HG02981 (cell line): Measurements from ENCODE around the gene POT1.

ENCODE experiments used
- ATAC-seq: cut with Tn5 transposase; IDR thresholded peaks from one replicate; pipeline ENCODE4 v1.9.1; 2021; ENCODE audit warnings: mild to moderate bottlenecking, moderate library complexity; ENCODE audit not compliant: unreplicated experiment

POT1 gene

DNA sequence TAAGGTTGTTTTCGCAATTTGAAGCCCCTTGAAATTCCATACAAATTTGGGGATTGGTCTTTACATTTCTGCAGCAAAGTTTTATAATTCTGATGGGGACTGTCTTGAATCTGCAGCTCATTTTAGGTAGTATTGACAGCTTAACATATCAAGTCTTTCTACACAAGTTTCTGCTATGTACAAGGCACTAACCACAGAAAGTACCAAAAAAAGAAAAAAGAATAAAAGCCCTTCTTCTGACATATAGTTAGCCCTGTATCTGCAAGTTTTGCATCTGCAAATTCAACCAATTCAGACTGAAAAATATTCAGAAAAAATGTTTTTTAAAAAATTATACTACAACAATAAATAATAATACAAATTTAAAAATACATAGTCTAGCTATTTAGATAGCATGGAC is 15.3 kb downstream of the POT1 start:
- ATAC-seq = no peak

DNA sequence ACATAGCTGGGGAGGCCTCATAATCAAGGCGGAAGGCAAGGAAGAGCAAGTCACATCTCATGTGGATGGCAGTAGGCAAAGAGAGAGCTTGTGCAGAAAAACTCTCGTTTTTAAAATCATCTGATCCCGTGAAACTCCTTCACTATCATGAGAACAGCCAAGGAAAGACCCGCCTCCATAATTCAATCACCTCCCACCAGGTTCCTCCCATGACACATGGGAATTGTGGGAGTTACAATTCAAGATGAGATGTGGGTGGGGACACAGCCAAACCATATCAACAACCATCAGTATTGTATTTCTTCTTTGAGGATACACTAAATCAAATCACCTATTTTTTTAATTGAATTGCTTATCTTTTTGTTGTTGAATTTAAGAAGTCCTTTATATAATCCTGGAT is 16.7 kb downstream of the POT1 start:
- no peak for ATAC-seq

DNA sequence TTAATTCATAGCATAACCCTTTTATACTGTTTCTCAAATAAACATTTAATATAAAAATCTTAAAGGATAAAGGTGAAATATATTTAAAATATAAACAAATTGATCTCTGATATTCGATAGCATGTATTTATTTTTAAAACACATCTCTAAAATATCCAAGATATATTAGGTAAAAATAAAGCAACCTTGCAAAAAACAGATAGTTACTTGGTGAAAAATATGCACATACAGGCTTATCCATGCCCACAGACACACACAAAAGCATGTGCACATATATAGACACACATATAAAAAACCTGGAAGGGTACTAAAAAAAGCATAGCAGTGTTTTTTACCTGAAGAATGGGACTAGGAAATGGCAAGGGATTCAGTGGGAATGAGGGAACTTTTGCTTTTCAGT is 19.8 kb downstream of the POT1 start:
- no peak for ATAC-seq

DNA sequence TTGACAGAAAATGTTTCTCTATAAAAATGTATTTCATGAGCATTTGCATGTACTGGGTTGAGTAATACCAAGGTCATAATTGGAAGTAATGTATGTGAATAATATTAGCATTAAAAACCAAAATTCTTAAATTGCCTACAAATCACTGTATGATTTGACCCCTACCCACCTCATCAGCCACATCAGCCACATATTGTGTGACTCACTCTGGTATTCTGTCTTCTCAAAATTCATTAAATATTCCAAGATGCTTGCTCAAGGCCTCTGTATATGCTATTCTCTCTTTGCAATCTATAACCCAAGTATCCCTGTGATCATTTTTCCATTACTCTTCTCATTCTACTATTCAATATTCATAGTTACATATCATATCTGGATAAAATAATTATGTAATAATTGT is 21.4 kb downstream of the POT1 start:
- no peak for ATAC-seq

DNA sequence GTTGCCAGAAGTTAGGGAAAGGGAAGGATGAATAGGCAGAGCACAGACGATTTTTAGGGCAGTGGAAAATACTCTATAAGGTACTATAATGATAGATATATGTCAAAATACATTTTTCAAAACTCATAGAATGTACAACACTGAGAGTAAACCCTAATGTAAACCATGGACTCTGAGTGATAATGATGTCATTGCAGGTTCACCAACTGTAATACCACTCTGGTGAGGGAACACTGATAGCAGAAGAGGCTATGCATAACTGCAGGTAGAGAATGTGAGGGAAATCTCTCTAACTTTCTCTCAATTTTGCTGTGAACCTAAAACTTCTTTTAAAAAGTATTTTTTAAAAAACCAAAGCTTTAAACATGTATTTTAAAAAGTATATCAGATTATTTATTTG is 22.1 kb downstream of the POT1 start:
- ATAC-seq = no peak

DNA sequence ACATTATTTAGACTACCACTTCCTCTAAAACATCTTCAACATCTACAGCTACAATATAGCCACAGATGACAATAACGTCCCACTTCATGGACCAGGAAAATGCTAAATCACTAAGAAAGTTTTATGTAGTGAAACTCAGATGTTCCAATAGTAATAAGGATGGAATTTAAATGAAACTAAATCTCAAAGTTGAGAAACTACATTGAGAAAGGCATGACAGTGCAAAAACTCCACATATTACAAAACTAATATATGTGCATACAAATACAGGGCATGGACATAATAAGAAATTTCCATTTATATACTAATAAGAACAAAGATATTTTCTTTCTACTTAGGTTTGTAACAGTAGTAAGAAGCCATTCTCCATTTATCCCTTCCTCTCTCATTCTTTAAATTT is 31.1 kb downstream of the POT1 start:
- no peak for ATAC-seq

DNA sequence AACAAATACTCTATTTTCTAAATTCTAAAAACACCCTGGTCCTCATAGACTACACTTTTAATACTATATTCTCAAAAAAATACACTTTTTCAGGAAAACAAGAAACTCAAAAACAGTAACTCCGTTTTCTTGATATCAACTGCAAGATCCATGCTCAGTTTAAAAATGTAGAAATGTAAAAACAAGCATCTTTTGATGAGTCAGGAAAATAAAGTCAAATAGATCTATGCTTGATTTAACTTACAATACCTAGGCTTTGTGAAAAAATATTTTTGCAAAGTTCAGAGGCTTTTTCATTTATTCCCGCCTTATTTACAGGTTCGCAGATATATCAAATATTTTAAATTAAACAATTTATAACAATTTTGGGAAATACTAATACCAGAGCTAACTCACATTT is 33.6 kb downstream of the POT1 start:
- no peak for ATAC-seq

DNA sequence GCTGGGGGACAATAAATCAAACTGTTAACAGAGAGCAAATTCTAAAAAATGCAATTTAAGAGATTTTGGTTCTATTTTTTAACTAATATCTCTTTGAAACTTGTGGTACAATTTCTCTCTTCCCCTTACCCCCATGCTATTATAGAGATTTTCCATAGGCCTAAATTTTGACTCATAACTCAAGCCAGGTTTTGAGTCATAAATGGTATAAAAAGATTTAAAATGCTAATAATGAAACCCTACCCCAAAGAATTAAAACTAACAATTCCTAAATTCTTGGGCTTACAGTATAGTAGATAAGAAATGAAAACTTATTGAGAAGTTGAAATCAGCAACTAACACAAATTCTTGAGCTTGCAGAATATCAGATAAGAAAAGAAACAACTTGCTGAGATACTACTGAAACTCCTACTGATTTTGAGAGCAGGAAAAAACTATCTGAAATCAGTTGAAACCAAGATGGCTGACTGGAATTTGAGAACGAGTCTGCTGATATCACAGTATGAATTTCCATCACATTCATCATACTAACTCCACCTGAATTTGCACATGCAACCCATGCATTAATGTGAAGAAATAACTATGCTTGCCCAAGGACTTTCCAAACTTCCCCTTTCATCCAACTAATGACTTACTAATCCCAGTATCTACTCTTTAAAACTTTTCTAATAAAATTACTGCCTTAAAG is 36.3 kb downstream of the POT1 start:
- ATAC-seq = peak; percentile 83

DNA sequence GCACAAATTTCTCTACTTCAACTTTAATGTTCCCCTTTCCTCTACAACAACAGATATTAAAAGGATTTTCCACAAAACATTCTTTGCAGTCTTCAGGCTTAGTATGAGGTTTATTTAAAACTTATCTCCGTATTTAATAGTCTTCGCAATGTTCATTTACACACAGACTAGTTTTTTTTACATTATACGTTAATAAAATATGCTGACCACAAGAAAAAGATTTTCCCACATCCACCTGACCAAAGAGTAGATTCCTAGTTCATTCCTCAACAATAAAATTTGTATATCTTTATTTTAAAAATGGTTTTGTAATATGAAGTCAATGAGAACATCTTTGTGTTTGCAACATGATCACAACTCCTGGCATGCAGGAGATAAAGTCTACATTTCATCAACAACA is 42.4 kb downstream of the POT1 start:
- no peak for ATAC-seq

DNA sequence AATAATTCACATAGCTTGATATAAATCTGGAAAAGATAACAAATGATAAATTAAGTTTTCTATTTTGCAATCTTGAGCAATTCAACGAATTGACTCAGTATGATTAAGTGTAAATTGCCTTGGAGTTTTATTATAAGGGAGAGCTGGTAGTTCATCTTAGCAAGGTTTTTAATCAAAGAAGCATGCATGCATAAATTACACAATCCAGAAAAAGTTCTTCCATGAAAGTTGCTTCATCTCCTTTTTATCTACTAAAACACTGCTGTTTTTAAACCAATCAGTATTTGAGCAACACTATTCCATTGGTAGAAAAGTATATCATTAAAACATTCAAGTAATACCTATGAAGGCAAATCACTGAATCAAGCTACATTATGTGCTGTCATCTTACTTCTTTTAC is 47.6 kb downstream of the POT1 start:
- no peak for ATAC-seq

DNA sequence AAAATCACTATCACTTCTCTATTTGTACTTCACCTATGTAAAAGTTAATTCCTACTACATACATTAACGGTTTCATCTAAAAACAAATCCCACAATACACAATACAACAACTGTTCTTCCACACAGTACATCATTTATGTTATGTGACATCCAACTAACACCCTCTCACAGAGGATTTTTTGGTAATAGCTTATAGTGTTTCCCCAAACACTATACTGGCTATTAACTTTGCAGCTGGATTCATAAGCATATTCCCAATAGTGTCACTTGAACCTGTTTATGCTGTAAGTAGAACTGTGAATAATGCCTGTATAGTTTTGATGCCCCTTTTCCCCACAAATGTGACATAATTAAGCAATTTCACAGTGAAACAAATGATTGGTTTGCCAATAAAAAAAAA is 49.9 kb downstream of the POT1 start:
- no peak for ATAC-seq

DNA sequence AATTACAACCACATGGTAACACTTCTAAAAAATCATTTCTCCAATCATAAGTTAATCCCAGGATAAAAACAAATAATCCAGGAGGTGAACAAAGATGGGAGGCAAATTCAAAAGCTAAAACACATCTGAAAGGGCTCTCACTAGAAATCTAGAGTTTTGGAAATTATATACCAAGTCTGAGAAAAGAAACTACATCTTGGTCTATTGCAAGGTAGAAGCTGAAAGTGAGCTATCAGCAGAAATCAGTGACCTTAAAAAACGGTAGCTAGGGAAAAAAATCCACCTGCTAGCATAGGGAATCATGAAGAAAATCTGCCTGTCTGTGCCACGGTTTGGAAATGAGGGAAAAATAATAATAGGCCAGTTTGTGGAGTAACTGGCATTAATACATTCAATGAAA is 50.5 kb downstream of the POT1 start:
- no peak for ATAC-seq

DNA sequence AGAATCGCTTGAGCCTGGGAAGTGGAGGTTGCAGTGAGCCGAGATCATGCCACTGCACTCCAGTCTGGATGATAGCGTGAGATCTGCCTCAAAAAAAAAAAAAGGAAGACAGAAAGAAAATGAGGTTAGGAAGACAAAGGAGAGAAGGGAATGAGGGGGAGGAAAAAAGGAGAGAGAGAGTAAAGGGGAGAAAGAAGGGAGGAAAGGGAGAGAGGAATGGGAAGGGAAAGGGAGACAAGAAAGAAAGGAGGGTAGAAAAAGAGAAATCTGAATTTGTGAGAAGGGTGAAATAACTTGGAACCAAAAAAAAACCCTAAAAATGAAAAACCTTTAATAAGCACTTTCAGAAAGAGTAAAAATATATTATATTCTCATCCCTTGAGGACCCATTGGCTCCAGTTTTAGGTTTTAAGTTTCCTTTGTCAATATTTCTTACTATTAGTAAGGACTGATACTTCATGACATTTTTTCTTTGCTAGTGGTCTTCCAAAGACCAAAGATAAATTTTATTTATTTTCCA is 54.9 kb downstream of the POT1 start:
- ATAC-seq = no peak

DNA sequence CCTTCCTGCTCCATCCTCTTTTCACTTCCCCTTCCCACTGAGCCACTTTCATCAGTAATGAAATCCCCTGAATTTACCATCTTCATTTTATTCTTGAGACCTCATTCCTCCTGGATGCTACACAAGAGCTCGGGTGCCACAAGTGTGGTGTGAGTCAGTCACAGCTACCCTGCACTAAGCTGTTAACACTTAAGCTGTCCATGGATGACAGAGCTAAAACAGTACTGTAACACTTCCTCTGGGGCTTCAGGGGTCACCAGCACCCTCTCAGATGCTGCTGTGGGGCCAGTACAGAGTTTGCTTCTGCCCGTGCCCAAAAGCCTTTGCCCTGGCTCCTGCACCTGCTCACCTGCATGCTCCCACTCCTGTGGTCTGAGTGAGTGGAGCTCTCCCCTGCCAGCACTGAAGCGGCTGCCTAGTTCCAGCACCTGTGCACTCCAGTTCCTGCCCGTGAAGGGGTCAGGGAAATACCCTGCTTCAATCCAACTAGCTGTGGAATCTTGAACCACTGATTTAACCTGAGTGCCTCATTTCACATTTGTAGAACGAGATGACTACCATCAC is 71.9 kb downstream of the POT1 start:
- ATAC-seq = no peak

DNA sequence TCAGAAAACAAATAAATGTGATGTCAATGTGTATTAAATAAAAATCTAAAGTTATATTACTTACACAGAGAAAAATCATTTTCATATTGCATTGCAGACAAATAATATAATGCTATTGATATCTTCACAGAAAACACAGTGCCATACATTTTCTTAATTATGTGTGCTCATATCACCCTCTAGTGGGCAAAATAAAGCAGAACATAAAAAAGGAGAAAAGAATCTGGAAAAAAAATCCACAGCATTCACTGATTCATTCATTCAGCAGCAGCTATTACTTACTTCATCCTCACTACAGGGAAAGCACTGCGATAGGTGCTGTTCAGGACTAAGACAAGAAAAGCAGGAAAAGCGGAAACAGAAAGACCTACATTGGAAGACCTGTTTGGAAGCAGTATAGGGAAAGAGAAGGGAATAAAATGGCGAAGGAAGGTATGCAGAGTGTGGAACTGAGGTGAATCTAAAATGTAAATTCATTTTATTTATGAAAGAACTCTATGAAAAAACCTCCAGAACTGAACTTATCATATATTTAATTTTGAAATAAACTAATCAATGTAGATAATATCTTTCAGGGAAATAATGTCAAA is 73.2 kb downstream of the POT1 start:
- ATAC-seq = no peak

DNA sequence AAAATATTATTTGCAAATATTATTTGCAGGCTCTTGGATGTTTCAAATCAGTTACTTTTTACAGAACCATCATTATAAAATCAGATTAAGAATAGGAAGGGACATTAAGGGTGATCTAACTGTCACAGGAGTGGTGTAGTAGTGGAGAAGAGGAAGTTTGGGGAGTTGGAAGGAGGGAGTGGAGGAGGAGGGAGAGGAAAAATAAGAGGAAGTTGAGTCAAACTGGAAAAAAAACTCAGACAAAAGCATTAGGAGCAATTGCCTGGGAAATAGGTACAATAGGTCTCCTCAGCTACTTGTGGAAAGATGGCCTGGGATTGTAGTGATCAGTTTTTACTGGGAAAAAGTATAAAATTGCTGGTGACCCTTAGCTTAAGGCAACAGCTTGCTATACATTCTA is 86.3 kb downstream of the POT1 start:
- no peak for ATAC-seq

DNA sequence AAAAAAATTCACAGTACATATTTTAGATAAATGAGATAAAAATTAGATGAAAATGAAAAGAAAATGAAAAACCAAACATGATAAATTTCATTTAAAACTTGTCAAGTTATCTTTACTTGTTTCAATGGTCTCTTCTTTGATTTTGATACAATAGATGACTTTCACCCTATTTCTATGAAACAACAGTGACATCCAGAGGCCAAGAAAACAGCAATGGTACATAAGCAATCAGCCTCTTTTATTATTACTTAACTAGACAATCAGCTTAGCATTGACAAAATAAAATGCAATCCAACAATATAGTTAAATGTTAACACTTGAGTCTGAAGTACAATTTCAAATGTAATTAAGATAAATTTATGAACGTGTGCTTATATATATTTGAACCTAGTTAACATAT is 89.2 kb downstream of the POT1 start:
- no peak for ATAC-seq

DNA sequence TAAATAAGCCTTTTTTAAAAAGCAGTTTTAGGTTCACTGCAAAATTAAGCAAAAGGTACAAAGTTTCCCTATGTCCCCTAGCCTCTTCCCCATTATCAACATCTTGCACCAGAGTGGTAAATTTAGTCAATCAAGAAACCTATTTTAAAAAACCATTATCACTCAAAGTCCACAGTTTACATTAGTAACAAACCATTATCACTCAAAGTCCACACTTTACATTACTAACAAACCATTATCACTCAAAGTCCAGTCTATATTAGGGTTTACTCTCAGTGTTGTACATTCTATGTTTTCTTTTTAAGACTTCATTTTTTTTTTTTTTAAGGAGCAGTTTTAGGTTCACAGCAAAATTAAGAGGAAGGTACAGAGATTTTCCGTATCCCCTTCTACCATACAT is 89.9 kb downstream of the POT1 start:
- ATAC-seq = no peak

DNA sequence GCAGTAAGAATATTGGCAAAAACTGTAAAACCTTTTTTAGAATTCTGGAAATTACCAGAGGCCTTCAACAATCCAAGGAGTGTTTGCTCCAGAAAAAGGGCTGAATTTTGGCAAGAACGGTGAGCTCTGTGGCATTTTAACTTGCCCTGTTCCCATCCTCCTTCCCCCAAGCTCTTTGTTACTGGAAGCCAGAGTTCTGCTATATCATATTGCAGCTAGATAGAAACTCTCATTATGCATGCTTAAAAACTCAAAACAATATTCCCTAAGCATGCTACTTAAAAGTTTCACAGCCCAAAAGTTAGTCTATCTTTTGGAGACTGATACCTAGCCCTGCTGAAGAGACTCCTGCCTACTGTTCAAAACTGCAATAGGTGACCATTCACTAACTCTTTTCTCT is 93.5 kb downstream of the POT1 start:
- ATAC-seq = no peak

DNA sequence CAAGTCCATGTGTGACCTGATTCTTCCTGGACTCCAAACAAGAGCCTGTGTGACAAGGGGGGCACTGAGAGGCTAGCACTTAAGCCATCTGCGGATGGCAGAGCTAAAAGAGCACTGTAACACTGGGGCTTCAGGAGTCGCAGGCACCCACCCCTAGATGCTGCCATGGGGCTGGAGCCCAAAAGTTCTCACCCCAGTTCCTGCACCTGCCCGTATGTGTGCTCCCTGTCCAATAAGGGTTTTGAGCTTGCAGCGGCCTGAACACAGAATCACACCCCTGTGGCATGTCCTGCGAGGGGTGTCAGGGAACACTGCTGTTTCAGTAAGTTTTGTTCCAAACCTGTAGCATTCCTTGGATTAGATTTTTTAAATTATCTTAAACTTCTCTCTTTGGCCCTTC is 110.8 kb downstream of the POT1 start:
- ATAC-seq = no peak

DNA sequence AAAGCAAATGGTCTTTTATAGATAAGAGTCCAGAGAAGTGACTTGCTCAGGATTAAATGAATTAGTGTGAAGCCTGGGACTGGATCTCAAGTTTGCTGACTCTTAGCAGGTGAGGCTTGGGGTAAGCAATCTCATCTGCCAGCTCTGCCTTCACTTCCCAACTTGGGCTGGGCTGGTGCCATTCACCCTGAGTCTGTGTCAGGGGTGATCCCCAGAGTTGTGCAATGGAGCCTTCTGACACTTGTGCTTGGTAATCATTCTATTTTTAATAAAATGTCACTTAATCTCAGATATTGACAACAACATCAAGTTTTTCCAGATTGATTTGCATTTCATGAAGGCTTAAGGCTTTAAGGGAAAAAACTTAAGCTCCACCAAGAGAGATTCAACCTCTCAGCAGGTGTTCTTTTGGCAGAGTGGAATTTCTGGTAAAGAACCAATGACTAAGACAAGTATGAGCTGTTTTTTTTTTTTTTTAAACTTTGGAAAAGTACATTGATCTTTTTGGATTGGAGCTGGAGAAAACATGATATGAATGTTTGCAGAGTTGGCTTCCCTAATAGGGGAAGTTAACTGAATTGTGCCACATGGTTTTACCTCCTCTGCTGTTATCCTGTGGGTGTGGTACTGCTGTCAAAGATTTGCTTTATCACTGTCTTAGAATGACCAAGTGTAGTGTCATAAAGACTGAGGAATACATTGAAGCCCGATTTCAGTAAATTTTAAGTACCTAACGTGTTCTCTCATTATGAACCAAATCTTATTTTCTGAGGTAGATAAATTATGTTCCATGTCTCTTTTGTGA is 115.4 kb downstream of the POT1 start:
- ATAC-seq = no peak

DNA sequence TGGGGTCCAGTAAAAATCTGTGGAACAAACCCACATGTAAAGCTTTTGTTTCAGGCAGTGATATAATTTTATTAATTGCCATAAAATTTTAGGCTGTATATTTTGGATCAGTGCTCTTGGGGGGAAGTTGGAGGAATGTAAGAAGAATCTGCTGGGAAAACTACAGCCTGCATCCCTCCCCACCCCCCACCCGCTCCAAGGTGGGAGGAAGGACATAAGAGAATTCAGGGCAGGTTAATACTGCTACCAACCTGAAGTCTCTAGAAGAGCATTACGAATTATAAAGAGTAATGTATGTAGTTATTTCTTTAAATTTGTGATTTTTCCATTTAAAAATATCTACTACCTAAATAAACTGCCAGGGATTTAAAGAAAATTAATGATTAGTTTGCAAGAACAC is 116.9 kb downstream of the POT1 start:
- ATAC-seq = no peak
